Measurements from ENCODE around the gene ZKSCAN8. TPM values are rescaled to one million over a fixed set of nuclear protein-coding genes. Genes with fewer than 3 reads are reported as not detected.
A peak's percentile ranks its signal among the peaks of the same experiment; 100 is the strongest.

ZKSCAN8 gene
- total RNA-seq, 2 experiments from 2014 or later: 16.6 to 22.3 TPM

DNA sequence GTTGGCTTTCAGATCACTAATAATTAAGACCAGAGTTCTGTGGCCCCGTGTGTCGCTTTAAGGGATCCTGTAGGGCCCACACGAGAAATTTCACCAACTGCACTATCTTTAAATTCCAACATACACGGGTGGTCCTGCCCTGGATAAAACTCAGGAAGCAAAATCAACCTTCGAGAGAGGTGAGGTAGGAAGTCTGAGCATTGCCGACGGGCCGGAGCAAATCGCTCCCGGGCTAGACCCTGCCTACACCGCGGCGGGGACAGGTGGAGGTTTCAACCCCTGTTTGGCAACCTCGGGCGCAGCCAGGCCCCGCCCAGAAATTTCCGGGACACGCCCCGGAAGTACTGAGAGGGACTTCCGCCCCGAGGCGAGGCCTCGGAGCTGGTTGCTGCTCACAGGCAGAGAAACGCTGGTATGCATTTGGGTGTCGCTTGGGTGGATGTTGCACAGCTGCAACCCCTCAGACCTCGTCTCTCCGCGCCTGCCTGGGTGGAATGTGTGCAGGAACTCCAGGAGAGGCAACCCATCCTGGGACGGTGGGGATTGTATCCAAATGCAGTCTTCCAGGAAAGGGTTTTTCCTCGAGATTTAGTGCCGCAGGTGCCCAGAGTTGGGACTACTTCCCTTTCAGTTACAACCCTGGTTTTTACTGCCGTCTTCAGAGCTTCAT lies 19.9 kb downstream of the ZKSCAN8 start:
- TF ChIP-seq, protein P1, sequence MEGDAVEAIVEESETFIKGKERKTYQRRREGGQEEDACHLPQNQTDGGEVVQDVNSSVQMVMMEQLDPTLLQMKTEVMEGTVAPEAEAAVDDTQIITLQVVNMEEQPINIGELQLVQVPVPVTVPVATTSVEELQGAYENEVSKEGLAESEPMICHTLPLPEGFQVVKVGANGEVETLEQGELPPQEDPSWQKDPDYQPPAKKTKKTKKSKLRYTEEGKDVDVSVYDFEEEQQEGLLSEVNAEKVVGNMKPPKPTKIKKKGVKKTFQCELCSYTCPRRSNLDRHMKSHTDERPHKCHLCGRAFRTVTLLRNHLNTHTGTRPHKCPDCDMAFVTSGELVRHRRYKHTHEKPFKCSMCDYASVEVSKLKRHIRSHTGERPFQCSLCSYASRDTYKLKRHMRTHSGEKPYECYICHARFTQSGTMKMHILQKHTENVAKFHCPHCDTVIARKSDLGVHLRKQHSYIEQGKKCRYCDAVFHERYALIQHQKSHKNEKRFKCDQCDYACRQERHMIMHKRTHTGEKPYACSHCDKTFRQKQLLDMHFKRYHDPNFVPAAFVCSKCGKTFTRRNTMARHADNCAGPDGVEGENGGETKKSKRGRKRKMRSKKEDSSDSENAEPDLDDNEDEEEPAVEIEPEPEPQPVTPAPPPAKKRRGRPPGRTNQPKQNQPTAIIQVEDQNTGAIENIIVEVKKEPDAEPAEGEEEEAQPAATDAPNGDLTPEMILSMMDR (conservative IDR thresholded peaks at IDR 0.05; ENCODE audit: low read length): no peak
- no peak for TF ChIP-seq EZH2phosphoT487 (IDR thresholded peaks at IDR 0.05; ENCODE audit: borderline replicate concordance, low read depth, low read length)
- H4K20me1 ChIP-seq (ENCODE audit: insufficient read depth, low read length): no peaks in the 10 kb centered on the region
- no peaks in the 10 kb centered on the region for H3K4me1 ChIP-seq (ENCODE audit: insufficient read depth, low read length, poor library complexity, severe bottlenecking)
- no peak overlapping the region for H2AFZ ChIP-seq (ENCODE audit: low read length)
- ChIA-PET POLR2A (interaction anchor here (1.4 kb wide), 1 partner anchor 18 kb away, joined by 4 read pairs; no protein-coding TSS in a partner anchor), CTCF (ENCODE audit: unreplicated experiment) (no interaction called here)
- H3K36me3 ChIP-seq (ENCODE audit: insufficient read depth, low read length): peaks cover 24% of the 10 kb centered on the region
- DNase-seq (ENCODE audit: low spot score): peak; percentile 13
- H3K9me3 ChIP-seq (ENCODE audit: low read length): no peaks in the 10 kb centered on the region
- H3K27ac ChIP-seq (ENCODE audit: low read depth, low read length, poor library complexity, severe bottlenecking): no peak overlapping the region
- H3K4me3 ChIP-seq (ENCODE audit: low read depth, low read length, poor library complexity, severe bottlenecking): no peak overlapping the region
- no peak overlapping the region; the same call in 1 of the 2 replicates for H3K4me2 ChIP-seq (ENCODE audit: low read length)
- no peaks in the 10 kb centered on the region for H3K9me2 ChIP-seq (ENCODE audit: insufficient read depth, low read length)
- intact Hi-C loops (cut with micrococcal nuclease; ENCODE audit: unreplicated experiment): no loop called here
- H3K79me2 ChIP-seq (ENCODE audit: insufficient read depth, low read depth, low read length): no peaks in the 10 kb centered on the region
- BruUV-seq (replicated peaks): no TSS peak

DNA sequence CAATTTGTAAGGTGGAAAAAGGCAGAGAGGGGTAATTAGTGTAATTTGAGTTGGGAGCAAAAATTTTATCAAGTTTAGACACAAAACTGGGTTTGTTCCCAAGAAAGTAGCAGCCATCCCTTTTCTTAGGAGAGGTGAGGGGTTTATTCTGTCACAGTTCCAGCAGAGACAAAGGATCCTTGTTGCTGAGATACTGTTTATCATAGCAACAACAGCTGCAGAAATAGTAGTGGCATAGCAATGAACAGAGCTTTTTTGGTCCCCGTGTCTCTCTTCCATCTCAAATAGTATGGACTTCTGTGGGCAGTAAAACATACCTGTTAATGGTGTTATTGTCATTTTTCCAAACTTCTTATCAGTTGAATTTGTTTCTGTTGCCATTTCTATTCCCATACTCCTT lies 23.9 kb downstream of the ZKSCAN8 start:
- no TSS peak for BruUV-seq (replicated peaks)
- Histone ChIP-seq H4K20me1 (ENCODE audit: insufficient read depth, low read length) (no peaks in the 10 kb centered on the region), H3K4me3 (ENCODE audit: low read depth, low read length, poor library complexity, severe bottlenecking) (no peak overlapping the region), H3K4me1 (ENCODE audit: insufficient read depth, low read length, poor library complexity, severe bottlenecking) (no peaks in the 10 kb centered on the region), H2AFZ (ENCODE audit: low read length) (no peak overlapping the region), H3K27ac (ENCODE audit: low read depth, low read length, poor library complexity, severe bottlenecking) (no peak overlapping the region), H3K4me2 (ENCODE audit: low read length) (no peak overlapping the region), H3K36me3 (ENCODE audit: insufficient read depth, low read length) (no peaks in the 10 kb centered on the region), H3K9me2 (ENCODE audit: insufficient read depth, low read length) (no peaks in the 10 kb centered on the region), H3K79me2 (ENCODE audit: insufficient read depth, low read depth, low read length) (no peaks in the 10 kb centered on the region), H3K9me3 (ENCODE audit: low read length) (no peaks in the 10 kb centered on the region)
- CTCF ChIA-PET (ENCODE audit: unreplicated experiment): no interaction called here
- intact Hi-C loops (cut with micrococcal nuclease; ENCODE audit: unreplicated experiment): no loop called here
- TF ChIP-seq EZH2phosphoT487 (IDR thresholded peaks at IDR 0.05; ENCODE audit: borderline replicate concordance, low read depth, low read length): no peak
- TF ChIP-seq, protein P1 (conservative IDR thresholded peaks at IDR 0.05; ENCODE audit: low read length): no peak
- POLR2A ChIA-PET: no interaction called here
- DNase-seq (ENCODE audit: low spot score): no peak

DNA sequence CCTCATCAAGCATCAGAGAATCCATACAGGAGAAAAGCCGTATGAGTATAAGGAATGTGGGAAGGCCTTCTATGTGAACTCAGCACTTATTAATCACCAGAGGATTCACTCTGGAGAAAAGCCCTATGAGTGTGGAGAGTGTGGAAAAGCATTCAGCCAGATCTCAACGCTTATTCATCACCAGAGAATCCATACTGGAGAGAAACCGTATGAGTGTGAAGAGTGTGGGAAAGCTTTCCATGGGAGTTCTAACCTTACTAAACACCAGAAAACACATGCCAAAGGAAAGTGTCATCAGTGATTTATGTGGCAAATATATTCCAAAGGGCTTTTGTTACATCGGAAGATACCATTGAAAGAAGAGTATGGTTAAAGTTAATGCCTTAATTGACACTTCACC lies 25.4 kb downstream of the ZKSCAN8 start:
- no peak for DNase-seq (ENCODE audit: low spot score)
- Histone ChIP-seq H3K4me1 (ENCODE audit: insufficient read depth, low read length, poor library complexity, severe bottlenecking) (no peaks in the 10 kb centered on the region), H3K27ac (ENCODE audit: low read depth, low read length, poor library complexity, severe bottlenecking) (no peak overlapping the region), H4K20me1 (ENCODE audit: insufficient read depth, low read length) (no peaks in the 10 kb centered on the region), H3K79me2 (ENCODE audit: insufficient read depth, low read depth, low read length) (no peaks in the 10 kb centered on the region), H3K36me3 (ENCODE audit: insufficient read depth, low read length) (no peaks in the 10 kb centered on the region), H3K9me2 (ENCODE audit: insufficient read depth, low read length) (no peaks in the 10 kb centered on the region), H3K4me2 (ENCODE audit: low read length) (no peak overlapping the region), H2AFZ (ENCODE audit: low read length) (no peak overlapping the region), H3K4me3 (ENCODE audit: low read depth, low read length, poor library complexity, severe bottlenecking) (no peak overlapping the region), H3K9me3 (ENCODE audit: low read length) (no peaks in the 10 kb centered on the region)
- BruUV-seq (replicated peaks): no TSS peak
- intact Hi-C loops (cut with micrococcal nuclease; ENCODE audit: unreplicated experiment): no loop called here
- ChIA-PET POLR2A (interaction anchor here (1.0 kb wide), 1 partner anchor 14 kb away, joined by 4 read pairs; no protein-coding TSS in a partner anchor), CTCF (ENCODE audit: unreplicated experiment) (no interaction called here)
- TF ChIP-seq, protein P1 (conservative IDR thresholded peaks at IDR 0.05; ENCODE audit: low read length): no peak
- TF ChIP-seq EZH2phosphoT487 (IDR thresholded peaks at IDR 0.05; ENCODE audit: borderline replicate concordance, low read depth, low read length): no peak

Data from OCI-LY7 (cell line).